DMS 273 (cell line): ENCODE results near the gene PPM1H.
"Not testable (repeated sequence)": the region's sequence is repeated elsewhere in the genome, so short reads cannot be mapped to it uniquely, and the experiment has no call there.

Experiments
- DNase-seq: peaks from one replicate; lab custom pipeline; 2025; ENCODE audit not compliant: unreplicated experiment; lab: John Stamatoyannopoulos, UW

Gene PPM1H

GRCh38 chr12:62840806-62841205 is 94.1 kb downstream of the PPM1H start:
- no peak for DNase-seq

DNA sequence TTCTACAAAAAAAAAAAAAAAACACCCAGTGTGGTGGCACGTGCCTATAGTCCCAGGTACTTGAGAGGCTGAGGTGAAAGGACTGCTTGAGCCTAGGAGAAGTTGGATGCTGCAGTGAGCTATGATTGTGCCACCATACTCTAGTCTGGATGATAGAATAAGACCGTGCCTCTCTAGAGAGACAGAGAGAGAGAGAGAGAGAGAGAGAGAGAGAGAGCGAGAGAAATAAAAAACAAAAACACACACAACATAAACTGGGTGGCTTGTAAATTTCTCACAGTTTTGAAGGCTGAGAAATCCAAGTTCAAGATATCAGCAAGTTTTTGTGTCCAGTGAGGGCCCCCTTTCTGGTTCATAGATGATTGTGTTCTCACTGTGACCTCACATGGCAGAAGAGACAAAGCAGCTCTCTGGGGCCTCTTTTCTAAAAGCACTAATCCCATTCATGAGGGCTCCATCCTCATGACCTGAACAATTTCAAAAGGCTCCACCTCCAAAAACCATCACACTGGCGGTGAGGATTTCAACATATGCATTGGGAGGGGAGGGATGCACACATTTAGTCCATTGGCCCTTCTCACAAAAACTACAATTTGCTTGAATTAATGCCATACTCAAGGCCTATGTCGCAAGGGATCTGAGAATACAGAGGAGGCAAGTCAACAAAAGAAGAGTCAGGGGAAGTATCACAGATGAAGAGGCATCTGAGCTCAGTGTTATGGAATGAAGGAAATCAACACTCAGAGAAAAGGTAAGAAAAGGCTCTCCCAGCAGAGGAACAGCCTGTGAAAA is 94.9 kb downstream of the PPM1H start:
- DNase-seq: no peak

DNA sequence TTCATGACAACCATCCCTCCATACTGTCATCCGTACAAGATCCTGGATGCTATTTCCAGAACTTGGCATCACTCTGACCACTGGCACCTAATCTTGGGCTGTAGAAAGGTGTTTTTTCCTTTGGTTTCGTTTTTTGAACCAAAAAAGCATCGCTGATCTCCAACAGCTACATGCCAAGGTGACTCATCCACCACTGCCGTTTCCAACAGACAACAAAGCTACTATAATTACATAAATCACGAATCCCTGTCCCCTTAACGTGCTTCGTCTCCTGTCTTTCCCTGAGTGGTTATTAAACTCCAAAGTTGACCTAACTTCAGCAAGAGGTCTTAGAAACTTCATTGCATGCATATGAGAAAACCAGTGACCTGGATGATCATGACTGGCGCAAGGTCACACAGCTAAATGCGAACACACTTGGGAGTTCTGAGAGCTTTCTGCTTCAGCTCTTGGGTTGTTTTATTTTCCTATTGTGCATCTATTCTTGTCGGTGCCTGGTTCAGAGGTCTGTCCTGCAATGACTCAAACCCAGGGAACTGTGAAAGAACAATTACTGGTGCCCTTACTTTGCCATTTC is 99.9 kb downstream of the PPM1H start:
- no peak for DNase-seq

DNA sequence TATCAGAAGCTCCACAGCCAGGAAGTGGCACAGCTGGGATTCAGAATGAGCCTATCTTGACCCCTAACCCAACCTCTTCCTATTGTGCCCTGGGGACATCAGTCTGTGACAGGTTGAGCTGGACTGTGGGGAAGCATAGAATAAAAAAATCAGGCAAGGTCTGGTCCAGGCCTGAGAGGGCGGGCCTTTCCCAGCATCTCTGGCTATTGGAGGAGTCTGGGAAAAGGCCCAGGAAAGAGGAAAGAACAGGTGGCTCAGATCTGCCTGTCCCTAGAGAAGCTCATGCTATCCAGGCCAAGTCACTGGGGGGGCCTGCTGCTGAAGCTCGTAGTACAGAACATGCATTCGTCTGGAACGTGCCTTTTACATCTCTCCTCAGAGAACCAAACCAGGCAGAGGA is 100.5 kb downstream of the PPM1H start:
- peak; percentile 12 for DNase-seq

GRCh38 chr12:62833634-62834033 is 101.3 kb downstream of the PPM1H start:
- no peak for DNase-seq

DNA sequence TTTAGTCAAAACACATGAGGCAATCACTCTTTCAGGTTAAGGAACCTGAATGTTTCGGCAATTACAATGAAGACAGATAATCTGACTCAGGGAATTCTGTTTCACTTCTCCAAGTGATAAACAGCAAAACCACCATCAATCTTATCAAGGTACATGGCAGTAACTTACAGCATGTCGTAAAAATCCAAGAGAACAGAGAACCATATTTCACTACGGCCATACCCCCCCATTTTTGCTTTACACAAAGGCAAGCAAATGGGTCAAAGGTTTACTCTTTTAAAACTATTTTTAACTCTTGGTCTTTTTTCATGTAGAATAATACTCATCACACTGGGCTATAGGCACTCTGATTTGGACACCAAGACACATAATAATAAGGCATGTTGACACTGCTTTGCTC is 102.4 kb downstream of the PPM1H start:
- no peak for DNase-seq

GRCh38 chr12:62832027-62832426 is 102.9 kb downstream of the PPM1H start:
- no peak for DNase-seq

GRCh38 chr12:62827855-62828254 is 107.1 kb downstream of the PPM1H start:
- no peak for DNase-seq

GRCh38 chr12:62827042-62827441 is 107.9 kb downstream of the PPM1H start:
- no peak for DNase-seq

DNA sequence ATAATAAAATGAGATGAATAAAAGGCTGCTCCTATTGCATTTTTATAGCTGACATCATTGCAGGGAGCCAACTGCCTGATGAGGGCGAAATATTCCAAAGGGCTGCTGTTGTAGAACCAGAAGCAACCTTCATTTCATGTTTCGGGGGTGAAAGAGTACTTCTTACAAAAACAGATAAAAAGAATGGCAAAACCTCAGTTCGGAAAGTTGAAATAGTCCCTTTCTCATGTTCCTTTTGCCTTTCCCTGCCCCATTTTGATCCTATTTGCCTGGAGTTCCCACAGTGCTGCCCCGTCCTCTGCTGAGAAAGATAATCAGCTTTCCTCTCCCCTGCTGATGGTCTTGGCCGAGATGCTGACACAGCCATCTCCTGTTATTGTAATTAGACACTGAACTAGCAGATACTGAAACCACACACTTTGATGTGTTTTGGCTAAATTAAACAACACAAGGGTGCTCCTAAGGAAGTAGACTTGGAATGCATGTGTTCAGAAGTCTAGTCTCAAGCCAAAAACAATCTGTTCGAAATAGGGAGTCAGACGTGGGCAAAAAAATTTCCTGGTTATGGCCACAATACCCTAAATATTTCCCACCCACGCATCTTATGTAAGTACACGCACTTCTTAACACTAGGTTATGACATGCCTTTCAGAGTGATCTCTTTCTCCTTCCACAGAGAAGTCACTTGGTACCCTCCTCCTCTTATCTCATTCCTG is 117.2 kb downstream of the PPM1H start:
- DNase-seq: peak; percentile 18

DNA sequence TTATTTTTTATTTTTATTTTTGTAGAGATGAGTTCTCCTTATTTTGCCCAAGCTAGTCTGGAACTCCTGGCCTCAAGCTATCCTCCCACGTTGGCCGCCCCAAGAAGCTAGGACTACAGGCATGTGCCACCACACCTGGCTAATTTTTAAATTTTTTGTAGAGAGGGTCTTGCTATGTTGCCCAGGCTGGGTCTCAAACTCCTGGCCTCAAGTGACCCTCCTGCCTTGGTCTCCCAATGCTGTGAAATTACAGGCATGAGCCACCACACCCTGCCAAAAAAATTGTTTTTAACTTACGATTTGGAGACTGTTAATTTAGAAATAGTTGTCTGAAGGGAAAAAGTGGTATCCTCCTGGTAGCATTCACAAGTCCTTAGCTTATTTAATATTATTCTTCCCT is 120.7 kb downstream of the PPM1H start:
- no peak for DNase-seq

DNA sequence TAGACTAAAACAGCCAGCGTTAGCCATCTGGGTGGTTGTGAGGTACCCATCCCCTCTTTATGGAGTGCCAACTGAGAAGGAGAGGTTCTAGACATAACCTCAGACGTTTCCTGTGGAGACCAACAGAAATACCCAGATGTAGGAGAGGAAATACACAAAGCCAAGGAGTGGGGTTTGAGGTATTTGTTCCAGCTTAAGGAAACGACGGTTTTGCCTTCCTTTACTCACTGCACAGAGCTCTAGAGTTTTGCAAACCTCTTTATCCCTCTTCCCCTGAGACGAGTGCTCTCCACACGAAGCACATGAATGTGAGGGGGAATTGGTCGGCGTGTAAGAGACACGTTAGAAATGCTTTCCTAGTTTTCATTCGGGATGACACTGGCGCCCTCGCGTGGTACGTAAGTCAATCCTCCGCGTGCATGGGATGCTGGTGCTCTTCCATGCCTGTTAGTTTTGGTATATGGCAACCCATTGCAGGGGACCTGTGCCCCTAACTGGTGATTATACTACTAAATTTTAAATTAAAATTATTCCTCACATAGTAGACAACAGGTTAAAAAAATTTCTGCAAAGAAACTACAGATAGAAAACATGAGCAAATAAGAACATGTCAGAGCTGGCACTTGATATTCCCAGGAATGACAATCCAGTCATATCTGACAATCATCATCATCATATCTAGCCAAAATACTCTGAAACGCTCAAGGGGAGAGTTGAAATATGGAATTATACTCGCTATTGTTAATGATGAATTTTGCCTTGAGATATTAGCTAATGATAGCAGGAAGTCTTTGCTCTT is 121.7 kb downstream of the PPM1H start:
- no peak for DNase-seq

DNA sequence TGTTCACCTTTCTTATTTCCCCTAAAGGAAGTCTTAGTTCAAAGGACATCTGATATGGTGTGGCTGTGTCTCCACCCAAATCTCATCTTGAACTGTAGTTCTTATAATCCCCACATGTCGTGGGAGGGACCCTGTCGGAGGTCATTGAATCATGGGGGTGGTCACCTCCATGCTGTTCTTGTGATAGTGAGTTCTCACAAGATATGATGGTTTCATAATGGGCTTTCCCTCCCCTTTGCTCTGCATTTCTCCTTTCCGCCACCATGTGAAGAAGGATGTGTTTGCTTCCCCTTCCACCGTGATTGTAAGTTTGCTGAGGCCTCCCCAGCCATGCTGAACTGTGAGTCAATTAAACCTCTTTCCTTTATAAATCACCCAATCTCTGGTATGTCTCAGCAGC is 123.5 kb downstream of the PPM1H start:
- DNase-seq: not testable (repeated sequence)

- DNase-seq: peak; percentile 55
Measured at GRCh38 chr12:62808166-62808879, 126.6 kb downstream of the PPM1H start.

GRCh38 chr12:62806893-62807292 is 128.1 kb downstream of the PPM1H start:
- no peak for DNase-seq

- DNase-seq: no peak
Measured at GRCh38 chr12:62806244-62806836, 128.6 kb downstream of the PPM1H start.

DNA sequence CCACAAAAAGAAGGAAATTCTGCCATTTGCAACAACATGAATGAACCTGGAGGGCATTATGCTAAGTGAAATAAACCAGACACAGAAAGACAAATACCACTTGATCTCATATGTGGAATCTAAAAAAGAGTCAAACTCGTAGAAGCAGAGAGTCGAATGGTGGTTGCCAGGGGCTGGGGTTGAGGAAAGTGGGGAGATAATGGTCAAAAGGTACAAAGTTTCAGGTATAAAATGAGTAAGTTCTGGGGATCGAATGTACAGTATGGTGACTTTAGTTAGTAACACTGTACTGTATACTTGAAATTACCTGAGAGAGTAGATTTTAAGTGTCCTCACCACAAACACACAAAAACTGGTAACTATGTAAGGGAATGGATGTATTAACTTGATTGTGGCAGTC is 129.4 kb downstream of the PPM1H start:
- no peak for DNase-seq

DNA sequence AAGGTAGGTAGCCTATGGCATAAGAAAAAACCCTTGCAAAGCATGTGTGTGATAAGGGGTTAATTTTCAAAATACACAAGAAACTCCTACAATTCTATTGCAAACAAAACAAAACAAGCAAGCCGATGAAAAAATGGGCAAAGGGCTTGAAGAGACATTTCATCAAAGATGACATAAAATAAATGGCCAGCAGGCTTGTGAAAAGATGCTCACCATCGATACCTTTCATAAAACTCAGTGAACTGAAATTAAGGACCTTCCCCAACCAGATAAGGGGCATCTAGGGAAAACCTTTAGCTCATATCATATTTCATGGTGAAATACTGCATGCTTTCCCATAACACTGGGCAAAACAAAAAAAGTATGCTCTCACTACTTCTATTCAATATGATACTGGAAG is 131.2 kb downstream of the PPM1H start:
- DNase-seq: no peak

DNA sequence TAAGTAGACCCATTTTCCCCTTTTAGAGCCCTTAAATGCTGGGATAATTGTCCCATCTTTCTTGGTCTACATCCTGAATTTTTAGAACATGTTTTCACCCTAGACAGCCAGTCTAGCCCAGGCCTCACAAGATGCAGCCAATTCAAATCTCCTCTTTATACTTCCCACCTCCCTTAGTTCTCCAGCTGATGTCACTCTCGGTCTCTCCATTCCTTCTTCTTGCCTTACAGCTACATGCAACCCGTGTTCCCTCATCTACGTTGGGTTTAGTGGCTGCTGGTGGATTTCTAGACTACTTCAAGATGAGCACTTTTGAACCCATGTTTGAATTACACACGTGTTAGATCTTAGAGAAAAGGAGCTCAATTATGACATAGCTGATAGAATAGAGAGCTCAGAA is 132.0 kb downstream of the PPM1H start:
- DNase-seq: peak; percentile 9

DNA sequence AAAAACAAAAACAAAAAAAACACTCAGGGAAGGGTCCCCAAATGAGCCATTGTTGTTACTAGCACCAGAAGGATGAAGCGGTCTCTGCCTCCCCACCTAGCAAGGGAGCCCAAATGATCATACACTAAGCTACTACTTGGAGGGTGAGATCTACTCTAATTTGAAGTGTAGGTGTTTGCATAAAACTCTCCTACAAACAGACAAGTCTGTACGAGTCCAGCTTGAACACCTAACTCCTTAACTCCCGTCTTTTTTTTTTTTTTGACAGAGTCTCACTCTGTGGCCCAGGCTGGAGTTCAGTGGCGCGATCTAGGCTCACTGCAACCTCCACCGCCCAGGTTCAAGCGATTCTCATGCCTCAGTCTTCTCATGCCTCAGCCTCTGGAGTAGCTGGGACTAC is 132.6 kb downstream of the PPM1H start:
- no peak for DNase-seq
